ENCODE results near the gene RHOBTB1.
"Not testable (repeated sequence)": the region's sequence is repeated elsewhere in the genome, so short reads cannot be mapped to it uniquely, and the experiment has no call there.

RHOBTB1 gene

GRCh38 chr10:60944058-60944909 lies at the start of gene RHOBTB1:
Gene RHOBTB1, minus strand, starts transcription at chr10:60944185. Its CDS starts 32,643 bp downstream, at chr10:60911542.
- peak in 50 of 51 donors; percentile 34 to 93 (median 70) for DNase-seq

GRCh38 chr10:60992636-60993035 lies 48.7 kb upstream of the RHOBTB1 start:
- no peak for DNase-seq

DNA sequence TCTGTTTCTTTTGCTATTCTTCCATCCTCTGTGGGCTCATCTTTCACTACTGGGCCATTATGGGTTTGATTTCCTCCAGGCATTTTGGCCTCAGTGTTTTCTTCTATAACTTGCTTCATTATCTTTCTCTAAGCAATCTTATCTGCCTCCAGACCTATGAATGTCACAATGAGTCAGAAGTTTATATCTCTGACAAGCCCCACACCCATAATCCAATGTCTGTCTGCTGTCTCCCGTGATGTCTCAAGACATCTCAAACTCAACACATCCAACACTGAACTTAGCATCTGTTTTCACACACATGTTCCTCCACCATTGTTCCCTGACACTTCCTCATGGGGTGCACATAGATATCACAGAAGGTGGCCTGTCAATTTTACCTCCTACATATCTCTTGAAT lies 46.7 kb upstream of the RHOBTB1 start:
- no peak for DNase-seq

- no peak for DNase-seq
Measured at GRCh38 chr10:60989400-60989876, 45.5 kb upstream of the RHOBTB1 start.

DNA sequence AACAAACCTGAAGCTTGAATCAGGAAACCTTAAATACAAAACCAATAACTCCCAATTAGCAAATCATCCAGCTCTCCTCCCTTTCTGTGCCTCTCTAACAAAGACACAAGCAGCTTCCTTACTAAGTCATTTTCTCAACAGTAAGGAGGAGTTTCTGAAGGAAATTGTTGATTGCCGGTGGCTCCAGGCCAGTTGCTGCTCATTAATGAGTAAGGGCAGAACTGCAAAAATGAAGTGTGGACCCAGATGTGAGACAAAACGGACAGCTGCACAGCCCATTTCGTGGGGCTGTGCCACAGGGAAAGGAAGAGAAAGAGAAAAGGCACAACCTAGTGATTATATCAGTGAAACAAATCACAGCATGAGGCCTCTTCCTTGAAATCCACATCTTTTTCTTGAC lies 42.8 kb upstream of the RHOBTB1 start:
- DNase-seq: no peak

DNA sequence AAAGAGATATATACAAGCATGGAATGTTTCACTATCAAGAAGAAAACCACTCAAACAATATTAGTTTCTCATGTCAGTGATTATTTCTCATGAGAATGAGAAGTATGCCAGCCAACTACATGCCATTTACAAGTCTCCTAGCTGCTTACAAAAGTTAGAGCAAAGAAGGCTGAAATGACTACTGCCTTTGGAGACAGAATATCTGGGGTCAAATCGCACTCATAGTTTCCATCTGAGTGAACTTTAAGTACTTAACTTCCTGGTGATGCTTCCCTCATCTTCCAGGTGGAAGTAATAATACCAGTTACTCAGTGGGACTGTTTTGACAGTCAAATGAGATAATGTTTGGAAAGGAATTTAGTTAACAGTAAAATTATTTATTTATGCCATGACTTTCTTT lies 42.0 kb upstream of the RHOBTB1 start:
- no peak for DNase-seq

- no peak for DNase-seq
Measured at GRCh38 chr10:60980997-60981396, 37.0 kb upstream of the RHOBTB1 start.

DNA sequence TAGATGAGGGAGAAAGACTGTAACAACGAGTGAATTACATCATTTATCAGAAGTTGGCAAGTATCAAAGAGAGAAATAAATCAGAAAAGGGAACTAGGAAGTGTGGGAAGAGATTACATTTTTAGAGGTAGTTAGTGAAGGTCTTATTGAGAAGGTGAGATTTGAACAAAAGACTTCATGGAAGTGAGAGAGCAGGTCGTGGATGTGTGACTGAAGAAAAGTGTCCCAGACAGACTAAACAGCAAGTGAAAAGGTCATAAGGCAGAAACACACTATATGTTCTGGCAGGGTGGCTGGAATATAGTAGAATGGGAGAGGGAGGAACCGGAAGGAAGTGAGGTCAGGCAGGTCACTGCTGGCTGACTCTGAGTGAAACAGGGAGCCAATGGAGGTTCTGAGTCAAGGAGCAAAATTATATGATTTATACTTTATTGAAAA lies 35.7 kb upstream of the RHOBTB1 start:
- DNase-seq: no peak

DNA sequence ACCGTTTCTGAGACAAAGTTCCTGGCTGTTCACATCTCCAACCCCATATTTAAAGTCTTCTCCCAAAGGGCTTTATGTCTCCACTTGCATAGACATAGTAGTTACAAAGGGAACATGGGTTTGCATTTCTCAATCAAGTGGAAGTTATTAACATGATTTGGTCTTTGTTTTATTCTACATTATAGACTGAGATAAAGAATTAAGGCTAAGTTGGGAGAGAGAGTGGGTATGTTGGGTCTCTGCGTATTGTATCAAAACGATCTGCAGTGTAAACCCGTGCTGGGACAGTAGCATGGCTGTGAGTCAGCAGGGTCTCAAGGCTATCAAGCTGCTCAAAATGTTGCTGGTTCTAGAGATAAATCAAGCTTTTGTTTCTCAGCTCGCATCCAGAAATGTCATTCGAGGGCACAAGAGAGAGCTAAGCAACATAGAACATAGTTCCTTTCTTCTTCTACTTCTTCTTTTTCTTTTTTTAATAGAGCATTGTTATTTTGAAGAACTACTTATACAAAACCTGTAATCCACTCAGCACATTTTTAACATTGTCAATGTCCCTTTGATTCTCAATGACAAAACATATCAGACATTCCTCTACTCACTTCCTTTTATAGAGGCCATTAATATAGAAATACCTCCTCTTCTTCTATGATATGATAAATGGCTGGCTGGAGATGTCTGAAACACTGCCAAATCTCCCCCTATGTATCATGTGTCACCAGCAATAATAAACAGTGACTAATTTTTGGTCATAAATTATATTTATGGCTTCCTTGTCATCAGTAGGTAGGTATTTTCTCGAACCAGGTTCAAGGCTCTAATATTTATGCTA lies 34.5 kb upstream of the RHOBTB1 start:
- peak in 9 of 51 donors; percentile 2 to 64 (median 17) for DNase-seq

DNA sequence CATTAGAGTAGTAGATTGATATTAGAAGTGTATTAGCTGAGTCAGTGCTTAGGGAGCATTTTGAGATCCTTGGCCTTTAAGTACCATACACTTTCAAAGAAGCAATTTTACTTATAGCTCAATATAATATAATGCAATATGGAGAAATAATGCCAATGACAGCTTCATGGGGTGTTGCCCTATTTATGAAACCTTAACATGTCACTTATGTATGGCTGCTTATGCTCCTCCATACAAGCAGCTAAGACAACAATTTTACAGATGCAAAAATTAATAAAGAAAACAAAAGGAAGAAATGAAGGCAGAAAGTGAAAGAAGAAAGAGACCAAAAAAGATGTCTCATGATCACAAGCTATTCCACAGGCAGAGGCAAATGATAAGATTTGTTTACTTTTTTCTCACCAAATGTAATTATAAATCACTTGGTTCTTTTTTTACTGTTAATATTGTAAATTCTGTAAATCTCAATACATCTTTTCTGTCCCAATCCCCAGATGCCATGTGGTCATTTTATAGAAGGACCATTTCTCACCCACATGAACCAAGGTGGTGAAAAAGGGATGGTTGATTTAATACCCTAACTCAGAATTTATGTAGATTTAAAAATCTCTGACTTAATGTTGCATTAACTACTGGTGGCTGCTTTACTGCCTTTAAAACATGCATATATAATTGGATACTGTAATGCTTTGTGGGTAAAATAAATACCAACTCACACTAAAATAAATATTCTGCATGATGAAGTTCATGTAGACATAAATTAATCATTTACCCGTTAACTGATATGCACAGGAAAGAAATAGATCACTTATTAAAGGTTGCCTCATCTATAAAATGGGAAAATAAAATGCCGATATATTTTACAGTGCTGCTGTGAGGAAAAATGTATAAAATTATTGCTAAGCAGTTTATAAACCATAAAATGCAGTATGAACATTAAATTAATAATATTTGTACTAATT lies 33.5 kb upstream of the RHOBTB1 start:
- no peak for DNase-seq

DNA sequence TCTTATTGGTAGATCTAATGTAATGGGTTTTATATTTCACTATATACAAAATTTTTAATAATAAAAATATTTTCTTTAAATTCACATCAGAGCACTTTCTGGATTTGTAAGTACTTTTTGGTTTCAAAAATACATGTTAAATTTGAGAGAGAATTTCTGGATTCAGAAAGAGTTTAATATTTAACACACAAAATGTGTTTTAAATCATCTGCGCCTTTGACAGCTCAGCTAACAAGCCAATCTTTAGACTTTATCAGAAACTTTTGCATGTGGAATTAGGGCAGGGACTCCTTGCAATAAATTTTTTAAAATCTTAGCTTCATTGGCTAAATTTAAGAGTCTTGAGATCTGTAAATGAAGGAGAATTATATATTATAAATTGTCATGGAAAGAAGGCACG lies 32.7 kb upstream of the RHOBTB1 start:
- DNase-seq: no peak

GRCh38 chr10:60975716-60976115 lies 31.7 kb upstream of the RHOBTB1 start:
- no peak for DNase-seq

DNA sequence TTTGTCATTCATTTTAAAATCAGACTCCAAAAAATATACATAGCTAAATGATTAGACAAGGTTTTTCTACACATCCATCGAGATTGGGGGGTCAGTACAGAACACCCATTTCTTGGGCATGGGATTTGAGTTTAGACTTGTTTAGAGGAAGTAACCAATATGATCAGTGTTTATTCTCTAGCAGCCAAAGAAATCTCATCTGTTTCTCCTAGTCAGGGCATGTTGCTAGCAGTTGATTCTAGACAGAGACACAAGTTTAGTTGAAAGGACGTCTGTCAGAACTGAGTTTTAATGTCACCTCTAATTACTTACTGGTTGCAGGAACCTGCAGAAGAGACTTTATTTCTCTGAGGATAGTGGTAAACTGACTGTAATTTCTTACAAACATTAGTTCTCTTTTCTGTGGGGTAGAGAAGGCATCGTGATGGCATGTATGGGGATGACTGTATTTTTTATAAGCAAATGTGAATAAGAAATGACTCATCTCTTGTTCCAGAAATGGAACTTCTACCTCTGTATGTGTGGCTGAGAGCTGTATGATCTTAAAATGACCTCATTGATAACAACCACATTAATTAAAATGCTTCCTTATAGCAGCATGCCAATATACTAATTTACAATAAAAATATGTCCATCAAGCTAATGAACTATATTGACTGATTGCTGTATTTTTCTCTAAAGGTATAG lies 30.6 kb upstream of the RHOBTB1 start:
- no peak for DNase-seq

DNA sequence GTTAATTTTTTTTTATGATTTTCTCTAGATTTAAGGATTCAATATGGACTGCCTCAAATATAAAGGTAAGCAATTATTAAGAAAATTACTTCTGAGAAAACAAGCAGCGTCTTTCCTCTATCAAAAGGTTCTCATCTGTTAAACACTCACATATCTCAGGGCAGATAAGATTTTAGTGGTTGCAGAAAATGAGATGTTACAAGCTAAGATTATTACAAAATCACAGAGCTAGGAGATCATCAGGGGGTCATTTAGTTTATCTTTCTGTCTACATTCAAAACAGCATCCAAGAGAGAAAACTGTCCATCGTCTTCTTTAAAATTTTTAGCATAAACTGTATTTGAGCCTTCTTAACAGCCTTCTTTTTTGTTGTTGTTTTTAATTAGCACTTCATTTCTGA lies 29.1 kb upstream of the RHOBTB1 start:
- no peak for DNase-seq

DNA sequence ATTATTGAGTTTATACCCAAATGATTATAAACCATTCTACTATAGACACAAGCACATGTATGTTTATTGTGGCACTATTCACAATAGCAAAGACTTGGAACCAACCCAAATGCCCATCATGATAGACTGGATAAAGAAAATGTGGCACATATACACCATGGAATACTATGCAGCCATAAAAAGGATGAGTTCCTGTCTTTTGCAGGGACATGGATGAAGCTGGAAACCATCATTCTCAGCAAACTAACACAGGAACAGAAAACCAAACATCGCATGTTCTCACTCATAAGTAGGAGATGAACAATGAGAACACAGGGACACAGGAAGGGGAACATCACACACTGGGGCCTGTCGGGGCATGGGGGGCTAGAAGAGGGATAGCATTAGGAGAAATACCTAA lies 28.2 kb upstream of the RHOBTB1 start:
- DNase-seq: not testable (repeated sequence)

GRCh38 chr10:60970526-60970925 lies 26.5 kb upstream of the RHOBTB1 start:
- DNase-seq: no peak

GRCh38 chr10:60968504-60968903 lies 24.5 kb upstream of the RHOBTB1 start:
- DNase-seq: no peak

DNA sequence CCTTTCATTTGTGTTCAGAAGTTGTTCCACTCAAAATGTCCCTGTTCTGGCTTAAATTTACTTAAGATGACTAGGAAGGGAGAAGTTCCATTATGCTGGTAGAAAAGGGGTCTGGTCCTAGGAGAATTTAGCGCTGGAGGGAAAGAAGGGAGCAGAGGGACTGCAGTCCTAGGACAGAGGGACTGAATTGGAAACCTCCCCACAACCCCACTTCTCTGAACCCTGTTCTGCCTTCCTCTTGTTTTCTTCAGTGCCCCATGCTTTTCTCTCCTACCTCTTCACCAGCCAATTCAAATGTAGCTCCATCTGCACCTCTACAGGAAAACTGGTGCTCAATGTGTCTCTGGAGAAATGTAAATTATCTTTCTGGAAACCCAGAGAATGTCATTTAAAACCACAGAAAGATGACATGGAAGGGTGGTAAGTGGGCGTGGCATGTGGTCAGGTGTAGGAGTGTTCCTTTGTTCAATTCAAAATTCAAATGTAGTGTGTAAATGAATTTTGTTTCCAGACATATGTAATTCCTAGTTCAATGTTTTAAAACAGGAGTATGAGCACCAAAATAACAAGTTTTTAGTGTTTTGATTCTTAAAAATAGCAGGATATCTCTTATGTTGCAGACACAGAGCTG lies 24.0 kb upstream of the RHOBTB1 start:
- DNase-seq: no peak

DNA sequence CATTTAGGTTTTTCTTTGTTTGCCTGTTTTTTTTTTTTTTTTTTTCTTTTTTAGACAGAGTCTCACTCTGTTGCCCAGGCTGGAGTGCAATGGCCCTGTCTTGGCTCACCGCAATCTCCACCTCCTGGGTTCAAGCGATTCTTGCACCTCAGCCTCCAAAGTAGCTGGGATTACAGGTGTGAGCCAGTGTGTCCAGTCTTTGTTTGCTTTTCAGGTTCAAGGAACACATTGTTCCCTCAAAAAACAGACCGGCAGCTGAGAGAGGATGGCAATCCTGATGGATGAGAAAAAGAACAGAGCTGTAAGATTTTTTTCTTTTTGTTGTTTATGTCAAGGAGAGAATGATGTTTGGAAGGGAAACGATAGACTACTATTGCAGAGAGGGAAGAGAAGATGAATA lies 23.3 kb upstream of the RHOBTB1 start:
- no peak for DNase-seq

DNA sequence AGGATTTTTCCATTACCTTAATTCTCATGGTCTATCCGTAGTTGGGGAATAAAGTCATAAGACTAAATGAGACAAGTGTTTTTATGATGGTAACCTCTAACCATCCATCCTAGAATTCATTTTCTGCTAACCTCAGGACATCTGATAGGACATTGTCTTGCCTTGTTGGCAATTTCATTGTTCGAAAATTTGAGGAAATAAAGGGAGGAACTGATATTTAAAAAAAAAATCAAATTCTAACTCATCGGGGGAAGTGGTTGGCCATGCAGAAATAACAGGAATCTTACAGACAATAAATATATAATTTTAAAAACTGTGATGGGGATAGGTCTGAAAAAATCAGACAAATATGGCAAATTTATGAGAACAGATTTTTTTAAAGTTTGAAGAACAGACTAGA lies 21.7 kb upstream of the RHOBTB1 start:
- no peak for DNase-seq
